ENCODE results near the gene MYOF.
"Not testable (repeated sequence)": the region's sequence is repeated elsewhere in the genome, so short reads cannot be mapped to it uniquely, and the experiment has no call there.

Gene MYOF

GRCh38 chr10:93476756-93477155 lies 5.4 kb downstream of the MYOF start:
- DNase-seq (ENCODE audit: low read depth), result no peak

GRCh38 chr10:93475871-93476270 lies 6.3 kb downstream of the MYOF start:
- DNase-seq (ENCODE audit: low read depth), result no peak

- DNase-seq (ENCODE audit: low read depth), result no peak
These were observed 6.9 kb downstream of the MYOF start for GRCh38 chr10:93475227-93475626.

GRCh38 chr10:93473804-93474472 lies 8.2 kb downstream of the MYOF start:
- no peak for DNase-seq (ENCODE audit: low read depth)

- DNase-seq (ENCODE audit: low read depth), result no peak
These were observed 9.0 kb downstream of the MYOF start for GRCh38 chr10:93473161-93473560.

GRCh38 chr10:93471110-93471651 lies 11.0 kb downstream of the MYOF start:
- no peak for DNase-seq (ENCODE audit: low read depth)

- DNase-seq (ENCODE audit: low read depth), result no peak
These were observed 12.7 kb downstream of the MYOF start for GRCh38 chr10:93469454-93469853.

- no peak for DNase-seq (ENCODE audit: low read depth)
These were observed 13.5 kb downstream of the MYOF start for GRCh38 chr10:93468461-93469213.

GRCh38 chr10:93467635-93468034 lies 14.5 kb downstream of the MYOF start:
- not testable (repeated sequence) for DNase-seq (ENCODE audit: low read depth)

- no peak for DNase-seq (ENCODE audit: low read depth)
These were observed 16.1 kb downstream of the MYOF start for GRCh38 chr10:93465806-93466675.

- no peak for DNase-seq (ENCODE audit: low read depth)
These were observed 17.3 kb downstream of the MYOF start for GRCh38 chr10:93464776-93465388.

- no peak for DNase-seq (ENCODE audit: low read depth)
These were observed 18.2 kb downstream of the MYOF start for GRCh38 chr10:93463723-93464476.

- DNase-seq (ENCODE audit: low read depth), result no peak
These were observed 19.3 kb downstream of the MYOF start for GRCh38 chr10:93462881-93463280.

GRCh38 chr10:93462371-93462770 lies 19.8 kb downstream of the MYOF start:
- DNase-seq (ENCODE audit: low read depth), result no peak

- DNase-seq (ENCODE audit: low read depth), result no peak
These were observed 20.3 kb downstream of the MYOF start for GRCh38 chr10:93461807-93462178.

GRCh38 chr10:93461109-93461806 lies 20.9 kb downstream of the MYOF start:
- DNase-seq (ENCODE audit: low read depth), result no peak

GRCh38 chr10:93459466-93459865 lies 22.7 kb downstream of the MYOF start:
- no peak for DNase-seq (ENCODE audit: low read depth)

- DNase-seq (ENCODE audit: low read depth), result no peak
These were observed 23.3 kb downstream of the MYOF start for GRCh38 chr10:93458821-93459257.

GRCh38 chr10:93457511-93457910 lies 24.6 kb downstream of the MYOF start:
- DNase-seq (ENCODE audit: low read depth), result no peak

- no peak for DNase-seq (ENCODE audit: low read depth)
These were observed 25.7 kb downstream of the MYOF start for GRCh38 chr10:93456480-93456879.

- no peak for DNase-seq (ENCODE audit: low read depth)
These were observed 27.4 kb downstream of the MYOF start for GRCh38 chr10:93454736-93455135.
